GM12892 (cell line): ENCODE measurements around the gene PHF13.
"Not testable (repeated sequence)": the region's sequence is repeated elsewhere in the genome, so short reads cannot be mapped to it uniquely, and the experiment has no call there.

Experiments used
- DNase-seq: peaks from one replicate; pipeline ENCODE4 v3.0.0; 2011; ENCODE audit not compliant: insufficient read length
- FAIRE-seq: peaks from 2 replicates; lab custom pipeline; 2011; peaks lifted over from hg19 to GRCh38; lab: Jason Lieb, UNC
- POLR2A ChIP-seq: IDR thresholded peaks from 2 replicates; pipeline ENCODE4 v1.6.1; 2011; ENCODE audit warnings: low read depth, low read length, control low read depth
- POLR2AphosphoS5 ChIP-seq: IDR thresholded peaks from 2 replicates; pipeline ENCODE4 v1.6.1; 2011; ENCODE audit warnings: low read depth, low read length, control low read depth
- TAF1 ChIP-seq: IDR thresholded peaks from 2 replicates; pipeline ENCODE4 v1.6.1; 2011; ENCODE audit warnings: low read depth, mild to moderate bottlenecking, control low read depth, low read length, borderline replicate concordance

PHF13 gene

GRCh38 chr1:6638226-6638625 is 24.7 kb downstream of the PHF13 start:
- no peak for TF ChIP-seq POLR2A
- FAIRE-seq, result no peak
- DNase-seq, result no peak

GRCh38 chr1:6640867-6641266 is 27.3 kb downstream of the PHF13 start:
- FAIRE-seq, result not testable (repeated sequence)

GRCh38 chr1:6645018-6645417 is 31.5 kb downstream of the PHF13 start:
- DNase-seq (no peak), FAIRE-seq (no peak)
- TF ChIP-seq POLR2AphosphoS5 (no peak), POLR2A (no peak), TAF1 (no peak)

More at GRCh38 chr1:6640867-6641266, 27.3 kb downstream of the PHF13 start:
- DNase-seq, result not testable (repeated sequence)

GRCh38 chr1:6646499-6647148 is 33.1 kb downstream of the PHF13 start:
- DNase-seq, result no peak
- FAIRE-seq, result peak; percentile 61

GRCh38 chr1:6648556-6648955 is 35.0 kb downstream of the PHF13 start:
- no peak for FAIRE-seq
- TF ChIP-seq TAF1 (no peak), POLR2A (no peak), POLR2AphosphoS5 (no peak)
- no peak for DNase-seq

More at GRCh38 chr1:6646499-6647148, 33.1 kb downstream of the PHF13 start:
- TF ChIP-seq POLR2AphosphoS5, result no peak
- TF ChIP-seq TAF1, result no peak
- no peak for TF ChIP-seq POLR2A

- TF ChIP-seq POLR2AphosphoS5 (no peak), POLR2A (no peak), TAF1 (no peak)
- FAIRE-seq (no peak), DNase-seq (no peak)
Measured at GRCh38 chr1:6651909-6652308, 38.4 kb downstream of the PHF13 start.

DNA sequence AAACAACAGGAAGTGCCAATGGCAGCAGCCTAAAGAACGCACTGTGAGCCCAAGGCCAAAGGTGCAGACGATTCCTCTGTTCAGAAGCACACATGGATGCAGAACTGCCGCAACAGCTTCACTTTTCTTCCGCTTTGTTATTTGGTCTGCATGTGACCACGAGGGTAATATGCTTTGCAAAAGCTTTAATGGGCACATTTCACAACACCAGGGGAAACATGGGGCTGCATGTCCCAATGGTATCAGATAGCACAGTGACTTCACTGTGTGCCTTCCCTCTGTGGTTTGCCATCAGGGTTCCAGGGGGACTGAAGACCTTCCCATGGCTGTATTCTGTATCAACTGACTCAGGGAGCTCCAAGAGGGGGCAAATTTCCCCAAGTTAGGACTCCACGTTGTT is 39.5 kb downstream of the PHF13 start:
- DNase-seq, result no peak
- TF ChIP-seq POLR2A, result no peak
- TF ChIP-seq POLR2AphosphoS5, result no peak
- no peak for TF ChIP-seq TAF1
- FAIRE-seq, result no peak

DNA sequence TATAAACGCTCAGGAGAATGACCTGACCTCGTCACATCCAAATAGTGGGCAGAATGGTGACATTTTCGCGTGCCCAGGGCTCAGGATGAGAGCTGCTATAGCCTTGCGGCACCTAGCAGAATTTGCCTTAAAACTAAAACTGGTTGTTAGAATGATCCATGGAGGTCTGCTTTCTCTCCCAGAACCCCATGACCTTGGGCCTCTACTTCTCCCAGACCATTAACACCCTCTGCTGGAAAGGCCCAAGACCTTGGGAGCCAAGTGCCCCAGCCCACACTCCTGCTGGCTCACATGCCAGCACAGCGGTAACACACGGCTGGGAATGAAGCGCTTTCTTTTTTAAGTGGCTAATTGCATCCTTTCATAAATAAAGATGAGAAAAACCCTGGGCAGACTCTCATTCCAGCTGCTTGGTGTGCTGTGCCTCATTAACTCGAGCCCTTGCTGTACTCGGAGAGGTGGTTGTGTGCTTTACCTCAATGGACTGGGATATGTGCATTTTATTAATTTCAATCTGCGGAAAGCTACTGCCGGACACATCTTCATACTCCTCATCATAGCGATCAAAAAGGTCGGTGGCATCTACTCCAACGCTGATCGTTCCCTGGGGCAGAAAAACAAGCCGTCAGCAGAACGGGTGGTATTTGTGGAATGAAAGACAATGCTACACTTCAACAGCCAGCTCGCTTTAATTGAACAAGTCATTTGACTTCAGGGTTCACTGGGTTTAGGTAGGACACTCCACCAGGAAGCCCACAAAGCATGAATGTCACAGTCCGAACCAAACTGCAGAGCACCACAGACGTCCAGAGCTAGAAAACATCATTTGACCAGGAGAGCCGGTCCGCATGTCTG is 40.1 kb downstream of the PHF13 start:
- FAIRE-seq, result no peak
- no peak for DNase-seq
- TF ChIP-seq POLR2AphosphoS5, result no peak
- TF ChIP-seq POLR2A, result no peak
- no peak for TF ChIP-seq TAF1

- no peak for TF ChIP-seq POLR2AphosphoS5
- TF ChIP-seq TAF1, result no peak
- no peak for TF ChIP-seq POLR2A
- DNase-seq (no peak), FAIRE-seq (no peak)
Measured at GRCh38 chr1:6657138-6657537, 43.6 kb downstream of the PHF13 start.

DNA sequence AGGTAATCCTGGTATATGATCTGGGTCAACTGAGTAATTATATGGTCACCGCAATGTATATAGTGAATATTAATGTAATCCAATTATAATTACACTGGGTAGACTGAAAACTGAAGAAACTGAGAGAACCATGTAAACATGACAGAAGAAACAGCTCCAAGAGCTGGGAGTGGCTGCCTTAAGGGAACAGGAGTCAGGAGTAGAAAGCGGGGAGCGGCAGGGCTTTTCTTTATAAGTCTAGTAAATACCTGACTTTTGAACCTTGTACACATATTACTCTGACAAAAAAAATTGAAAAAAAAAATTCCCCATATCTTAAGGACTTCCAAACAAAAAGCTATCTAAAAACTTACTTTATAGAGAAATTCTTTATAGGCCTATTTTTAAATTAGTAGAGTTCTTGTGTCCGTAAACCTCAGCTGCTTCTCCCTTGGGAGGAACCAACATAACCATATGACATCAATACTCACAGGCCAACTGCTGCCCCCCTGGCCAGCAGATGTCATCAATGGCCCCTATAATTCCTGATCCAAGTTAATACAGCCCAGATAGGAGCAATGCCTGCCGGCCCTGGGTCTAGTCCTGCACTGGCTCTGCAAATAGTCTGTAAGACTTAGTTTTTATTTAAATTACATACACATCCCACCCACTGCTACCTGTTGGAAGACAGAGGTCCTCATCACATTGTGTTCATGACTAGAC is 45.0 kb downstream of the PHF13 start:
- no peak for FAIRE-seq
- no peak for DNase-seq
- TF ChIP-seq TAF1 (no peak), POLR2AphosphoS5 (no peak), POLR2A (no peak)

DNA sequence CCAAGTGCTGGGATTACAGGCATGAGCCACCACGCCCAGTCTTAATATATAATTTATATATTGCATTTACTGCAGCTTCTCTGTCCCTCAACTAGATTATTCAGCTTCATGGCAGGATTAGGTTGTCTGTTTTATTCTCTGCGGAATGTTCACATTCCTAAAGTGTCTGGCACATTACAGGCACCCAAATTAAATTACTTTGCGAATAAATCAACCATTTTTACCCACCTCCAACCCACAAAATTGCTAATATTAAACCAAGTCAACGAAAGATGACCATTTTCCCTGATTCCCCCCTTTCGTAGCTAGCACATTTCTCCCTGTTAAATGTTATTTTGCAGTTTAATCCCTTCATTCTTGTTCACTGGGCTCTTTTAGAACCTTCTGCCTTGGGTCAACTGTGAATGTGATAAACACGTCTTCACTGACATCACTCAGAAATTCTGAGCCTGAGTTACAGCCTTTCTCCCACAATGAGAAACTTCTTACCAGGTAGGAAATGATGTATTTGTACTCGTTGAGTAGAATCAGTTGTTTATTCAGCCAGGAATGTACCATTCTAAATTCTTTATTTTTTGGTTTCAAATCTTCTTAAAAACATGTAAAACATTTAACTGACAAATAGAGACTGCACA is 47.0 kb downstream of the PHF13 start:
- no peak for DNase-seq
- TF ChIP-seq POLR2A, result no peak
- TF ChIP-seq TAF1, result no peak
- no peak for TF ChIP-seq POLR2AphosphoS5
- no peak for FAIRE-seq

DNA sequence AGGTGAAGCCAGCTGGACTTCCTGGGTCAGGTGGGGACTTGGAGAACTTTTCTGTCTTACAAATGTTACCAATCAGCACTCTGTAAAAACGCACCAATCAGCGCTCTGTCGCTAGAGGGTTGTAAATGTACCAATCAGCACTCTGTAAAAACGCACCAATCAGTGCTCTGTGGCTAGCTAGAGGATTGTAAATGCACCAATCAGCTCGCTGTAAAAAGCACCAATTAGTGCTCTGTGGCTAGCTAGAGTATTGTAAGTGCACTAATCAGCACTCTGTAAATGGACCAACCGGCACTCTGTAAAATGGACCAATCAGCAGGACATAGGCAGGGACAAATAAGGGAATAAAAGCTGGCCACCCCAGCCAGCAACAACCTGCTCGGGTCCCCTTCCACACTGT is 48.9 kb downstream of the PHF13 start:
- not testable (repeated sequence) for FAIRE-seq, DNase-seq
